GM21737 (cell line): ENCODE measurements around the gene AGAP1.

Experiments used
- ATAC-seq: cut with Tn5 transposase; IDR thresholded peaks from one replicate; pipeline ENCODE4 v1.9.1; 2021; ENCODE audit warnings: mild to moderate bottlenecking, moderate library complexity; ENCODE audit not compliant: unreplicated experiment

Gene AGAP1

DNA sequence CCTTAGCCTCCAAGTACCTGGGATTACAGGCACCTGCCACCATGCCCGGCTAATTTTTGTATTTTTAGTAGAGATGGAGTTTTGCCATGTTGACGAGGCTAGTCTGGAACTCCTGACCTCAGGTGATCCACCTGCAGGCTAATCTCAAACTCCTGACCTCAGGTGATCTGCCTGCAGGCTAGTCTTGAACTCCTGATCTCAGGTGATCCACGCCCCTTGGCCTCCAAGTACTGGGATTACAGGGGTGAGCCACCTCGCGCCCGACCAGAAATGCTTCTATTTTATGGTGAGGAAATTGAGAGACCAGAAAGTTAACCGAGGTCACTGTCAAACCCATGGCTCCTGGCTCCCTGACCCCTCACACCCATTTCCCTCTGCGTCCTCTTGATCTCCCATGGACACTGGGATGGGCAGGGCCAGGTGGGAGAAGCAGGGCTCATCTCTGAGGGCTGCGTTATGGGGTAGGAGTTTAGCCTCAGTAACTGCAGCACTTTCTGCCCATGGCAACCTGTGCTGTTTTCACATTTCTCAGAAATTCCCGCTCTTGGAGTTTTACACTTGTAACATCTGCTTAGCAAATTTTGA is 210.0 kb downstream of the AGAP1 start:
- no peak for ATAC-seq

DNA sequence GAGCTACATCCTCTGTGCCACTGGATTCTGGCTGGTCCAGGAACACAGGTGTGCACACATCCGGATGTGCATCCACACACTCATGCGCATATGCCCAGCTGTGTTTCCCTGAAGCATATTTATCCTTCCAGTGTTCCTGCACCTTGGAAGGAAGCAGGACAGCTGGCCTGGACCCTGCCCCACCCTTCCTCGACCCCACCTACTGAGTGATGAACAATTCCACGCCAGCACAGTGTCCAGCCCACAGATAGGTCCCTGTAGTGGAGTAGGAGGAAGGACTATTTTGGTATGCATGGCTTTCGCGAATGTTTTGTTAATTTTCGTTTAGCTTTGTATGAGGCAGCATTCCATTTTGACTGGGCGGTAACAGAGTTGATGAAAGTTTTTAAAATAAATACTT is 211.5 kb downstream of the AGAP1 start:
- no peak for ATAC-seq

DNA sequence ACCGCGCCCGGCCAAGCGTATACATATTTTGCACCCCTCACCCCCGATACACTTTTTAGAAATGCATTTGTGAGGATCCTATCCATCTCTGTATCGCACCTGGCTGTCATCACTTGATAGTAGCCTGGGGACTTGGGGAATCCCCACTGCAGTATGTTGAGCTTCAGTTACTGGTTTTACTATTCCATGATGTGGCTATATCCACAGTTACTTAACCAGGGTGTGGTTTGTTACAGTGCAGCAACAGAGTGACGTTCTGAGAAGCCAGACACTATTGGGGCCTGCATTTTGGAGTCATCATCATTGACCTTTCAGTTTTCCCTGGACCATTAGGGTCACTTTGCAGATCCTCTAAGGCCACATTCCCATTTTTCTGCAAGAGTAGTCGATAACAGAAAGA is 212.7 kb downstream of the AGAP1 start:
- no peak for ATAC-seq

DNA sequence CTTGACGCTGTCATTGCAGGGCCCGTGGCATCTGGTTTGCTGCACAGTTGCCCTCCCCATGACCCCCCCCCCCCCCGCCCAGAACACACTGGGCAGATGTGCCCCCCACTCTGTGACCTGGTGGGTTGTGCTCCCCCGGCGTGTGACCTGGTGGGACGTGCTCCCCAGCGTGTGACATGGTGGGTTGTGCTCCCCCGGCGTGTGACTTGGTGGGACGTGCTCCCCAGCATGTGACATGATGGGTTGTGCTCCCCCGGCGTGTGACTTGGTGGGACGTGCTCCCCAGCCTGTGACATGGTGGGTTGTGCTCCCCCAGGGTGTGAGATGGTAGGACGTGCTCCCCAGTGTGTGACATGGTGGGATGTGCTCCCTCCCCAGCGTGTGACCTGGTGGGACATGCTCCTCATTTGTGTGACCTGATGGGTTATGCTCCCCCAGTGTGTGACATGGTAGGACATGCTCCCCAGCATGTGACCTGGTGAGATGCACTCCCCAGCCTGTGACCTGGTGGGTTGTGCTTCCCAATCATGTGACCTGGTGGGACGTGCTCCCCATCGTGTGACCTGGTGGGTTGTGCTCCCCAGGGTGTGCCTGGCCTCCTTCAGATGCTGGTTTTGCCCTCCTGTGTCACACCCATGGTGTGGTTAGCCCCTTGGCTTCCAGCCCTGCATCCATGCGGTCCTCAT is 213.7 kb downstream of the AGAP1 start:
- no peak for ATAC-seq

DNA sequence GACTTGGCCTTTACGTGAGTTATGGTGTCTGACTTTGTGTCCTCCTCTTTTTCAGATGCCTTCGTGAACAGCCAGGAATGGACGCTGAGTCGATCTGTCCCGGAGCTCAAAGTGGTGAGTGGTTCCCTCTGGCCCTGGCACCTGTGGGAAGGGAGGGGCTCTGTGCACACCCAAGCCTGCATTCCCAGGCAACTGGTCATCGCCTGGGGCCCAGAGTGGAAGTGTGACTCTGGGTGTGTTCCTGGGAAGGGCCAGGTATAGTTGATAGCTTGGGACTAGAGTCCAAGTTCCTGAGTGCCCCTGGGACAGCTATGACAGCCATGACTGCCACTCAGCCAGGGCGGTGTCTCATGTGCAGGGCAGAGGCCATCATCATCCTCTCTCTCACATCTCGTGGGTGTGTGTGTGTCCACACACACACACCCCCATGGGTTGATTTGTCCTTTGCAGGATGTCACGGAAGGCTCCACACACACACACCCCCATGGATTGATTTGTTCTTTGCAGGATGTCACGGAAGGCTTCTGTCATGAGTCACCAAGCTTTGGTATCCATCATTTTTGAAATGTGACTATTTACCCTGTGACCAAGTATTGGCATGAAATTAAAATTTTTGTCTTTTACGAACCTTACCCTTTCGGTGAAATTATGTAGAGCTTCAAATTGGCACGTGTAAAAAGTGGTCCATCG is 215.4 kb downstream of the AGAP1 start:
- no peak for ATAC-seq

DNA sequence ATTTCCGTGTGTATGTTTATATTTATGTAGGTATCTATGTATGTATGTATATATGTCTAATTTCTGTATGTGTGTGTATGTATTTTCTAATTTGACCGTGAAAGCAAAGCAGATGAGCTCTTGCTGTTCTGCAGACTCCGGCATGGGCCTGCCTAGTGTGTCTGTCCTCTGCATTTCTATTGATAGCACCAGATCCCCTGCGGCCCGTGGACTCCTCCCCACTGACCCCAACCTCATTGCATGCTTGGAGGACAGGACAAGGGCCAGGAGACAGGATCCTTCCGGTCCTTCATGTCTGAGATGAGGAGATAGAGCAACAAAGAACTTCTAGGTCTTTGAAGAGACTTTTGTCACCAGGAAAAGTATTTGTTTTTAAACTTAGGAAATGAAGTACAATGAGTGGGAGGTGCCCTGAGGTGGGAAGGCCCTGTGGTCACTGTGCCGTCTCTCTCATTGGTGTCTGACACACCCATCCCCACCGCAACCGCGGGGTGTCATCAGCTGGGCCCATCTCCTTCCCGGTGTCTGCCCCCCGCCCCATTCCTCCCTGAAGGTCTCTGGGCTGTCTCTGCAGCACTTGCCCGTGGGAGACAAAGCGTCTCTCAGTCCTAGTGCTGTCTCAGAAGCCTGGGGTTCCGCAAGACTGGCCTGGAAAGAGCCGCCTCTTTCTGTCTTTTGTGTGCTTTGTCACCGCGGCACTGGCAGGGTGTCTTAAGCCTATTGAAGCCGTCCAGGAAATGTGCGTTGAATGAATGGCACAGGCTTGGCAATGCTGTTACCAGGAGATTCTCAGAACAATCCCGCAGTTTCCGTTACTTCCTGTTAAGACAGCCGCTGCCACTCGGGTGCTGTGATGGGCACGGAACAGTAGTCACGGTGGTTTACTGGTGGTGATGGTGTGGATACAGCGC is 216.4 kb downstream of the AGAP1 start:
- ATAC-seq, result no peak

DNA sequence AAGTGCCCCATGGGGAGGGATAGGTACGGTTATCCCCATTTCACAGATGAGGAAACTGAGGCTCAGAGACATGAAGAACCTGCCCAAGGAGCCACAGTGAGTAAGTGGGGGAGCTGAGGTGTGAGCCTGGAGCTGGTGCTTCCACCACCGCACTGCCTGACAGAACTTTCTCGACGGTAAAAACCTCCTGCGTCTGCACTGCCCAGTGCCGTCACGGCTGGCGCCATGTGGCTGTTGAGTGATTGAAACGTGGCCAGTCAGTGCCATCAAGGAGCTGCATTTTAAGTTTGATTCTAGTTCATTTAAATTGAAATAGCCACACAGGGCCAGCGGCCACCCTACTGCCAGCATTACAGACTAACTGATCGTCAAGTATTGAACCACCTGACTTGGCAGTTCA is 217.1 kb downstream of the AGAP1 start:
- ATAC-seq, result no peak

DNA sequence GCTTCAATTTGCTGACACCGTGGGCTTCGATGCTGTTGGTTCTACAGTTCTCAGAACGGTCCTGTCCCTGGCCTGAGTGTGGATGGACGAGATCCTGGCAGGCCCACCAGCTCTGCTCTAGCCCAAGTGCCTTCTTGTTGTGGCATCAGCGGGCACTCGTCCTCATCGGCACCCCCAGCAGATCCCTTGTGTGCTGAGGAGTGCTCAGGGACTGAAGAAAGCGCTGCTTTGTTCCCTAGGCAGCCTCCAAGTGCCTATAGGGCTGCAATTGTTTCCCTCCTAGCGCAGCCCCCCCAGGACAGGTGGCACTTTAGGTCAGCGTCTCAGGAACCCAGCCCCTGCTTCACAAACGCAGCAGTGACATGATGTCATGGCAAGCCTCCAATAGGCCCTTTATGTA is 217.7 kb downstream of the AGAP1 start:
- ATAC-seq, result no peak

DNA sequence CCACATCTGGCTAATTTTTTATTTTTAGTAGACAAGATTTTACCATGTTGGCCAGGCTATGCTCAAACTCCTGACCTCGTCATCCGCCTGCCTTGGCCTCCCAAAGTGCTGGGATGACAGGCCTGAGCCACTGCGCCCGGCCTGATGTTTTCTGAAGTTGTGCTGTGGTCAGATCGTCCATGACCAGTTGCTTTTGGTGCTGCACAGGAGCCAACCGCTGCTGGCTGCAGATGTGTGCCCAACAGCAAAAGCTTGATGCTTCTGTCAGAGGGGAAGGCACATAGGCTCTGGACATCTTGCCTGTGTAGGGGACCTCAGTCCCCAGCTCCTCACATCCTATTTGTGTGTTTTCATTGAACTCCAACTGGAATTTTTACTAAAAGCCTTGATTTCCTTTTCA is 218.3 kb downstream of the AGAP1 start:
- no peak for ATAC-seq

DNA sequence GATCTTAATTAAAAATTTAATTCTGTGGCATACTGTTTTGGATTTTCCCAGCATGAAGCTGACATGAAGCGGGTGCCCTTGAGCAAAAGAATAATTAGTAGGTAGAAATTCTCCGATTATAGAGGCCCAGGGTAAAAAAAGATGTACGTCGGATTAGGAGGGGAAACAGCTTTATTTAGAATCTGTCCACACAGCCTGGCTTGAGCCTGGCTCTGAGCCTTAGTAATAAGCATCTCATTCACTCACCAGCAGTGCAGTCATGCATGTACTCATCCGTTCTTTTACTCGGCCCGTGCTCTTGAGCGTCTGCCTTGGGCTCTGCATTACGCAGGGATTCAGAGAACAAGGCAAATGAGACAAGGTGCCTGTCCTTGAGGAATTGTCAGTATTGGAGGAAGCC is 219.3 kb downstream of the AGAP1 start:
- no peak for ATAC-seq

DNA sequence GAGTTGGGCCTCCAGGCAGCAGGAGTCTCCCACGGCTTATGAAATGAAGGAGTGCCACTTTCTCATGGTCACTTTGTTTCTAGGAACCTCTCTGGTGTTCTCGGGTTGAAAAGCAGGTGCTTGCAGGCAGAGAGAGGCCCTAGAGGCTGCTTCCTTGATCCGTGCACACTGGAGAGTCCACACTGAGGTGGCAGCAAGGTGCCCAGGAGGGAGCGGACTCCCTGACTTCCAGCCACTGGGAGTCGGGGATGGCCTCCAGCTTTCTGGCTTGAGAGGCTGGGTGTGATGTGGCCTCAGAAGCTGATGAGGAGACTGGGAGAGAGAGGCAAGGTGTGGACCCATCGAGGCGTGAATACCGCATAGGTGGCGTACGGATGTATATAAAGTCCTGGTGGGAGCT is 221.8 kb downstream of the AGAP1 start:
- no peak for ATAC-seq

DNA sequence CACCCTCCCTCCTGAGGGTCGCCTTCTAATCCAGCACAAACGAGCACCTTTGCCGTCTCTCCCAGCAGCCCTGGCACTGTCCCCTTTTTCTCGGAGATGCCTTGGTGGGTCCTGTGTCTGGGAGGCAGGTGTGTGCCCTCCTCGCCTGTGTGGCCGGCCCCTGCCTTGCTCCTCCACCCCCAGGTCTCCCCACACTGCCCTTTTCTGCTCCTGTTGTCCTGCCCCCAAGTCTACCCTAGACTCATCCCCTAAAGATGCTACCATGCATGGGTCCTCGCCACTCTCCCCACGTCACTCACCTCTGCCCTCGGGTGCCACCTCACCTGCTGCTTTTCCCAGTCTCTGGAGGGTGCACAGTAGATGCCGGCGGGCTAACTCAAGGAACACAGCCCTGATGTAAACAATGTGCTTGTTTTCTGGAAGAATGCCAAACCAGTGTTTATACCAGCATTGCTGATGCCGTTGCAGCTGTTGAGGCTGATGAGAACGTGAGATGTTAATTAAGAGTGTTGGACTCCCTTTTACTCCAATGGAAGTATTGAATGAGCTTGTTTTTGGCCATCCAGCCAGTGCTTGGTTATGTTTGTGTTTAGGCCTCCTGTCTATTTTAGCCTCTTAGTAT is 223.1 kb downstream of the AGAP1 start:
- no peak for ATAC-seq

DNA sequence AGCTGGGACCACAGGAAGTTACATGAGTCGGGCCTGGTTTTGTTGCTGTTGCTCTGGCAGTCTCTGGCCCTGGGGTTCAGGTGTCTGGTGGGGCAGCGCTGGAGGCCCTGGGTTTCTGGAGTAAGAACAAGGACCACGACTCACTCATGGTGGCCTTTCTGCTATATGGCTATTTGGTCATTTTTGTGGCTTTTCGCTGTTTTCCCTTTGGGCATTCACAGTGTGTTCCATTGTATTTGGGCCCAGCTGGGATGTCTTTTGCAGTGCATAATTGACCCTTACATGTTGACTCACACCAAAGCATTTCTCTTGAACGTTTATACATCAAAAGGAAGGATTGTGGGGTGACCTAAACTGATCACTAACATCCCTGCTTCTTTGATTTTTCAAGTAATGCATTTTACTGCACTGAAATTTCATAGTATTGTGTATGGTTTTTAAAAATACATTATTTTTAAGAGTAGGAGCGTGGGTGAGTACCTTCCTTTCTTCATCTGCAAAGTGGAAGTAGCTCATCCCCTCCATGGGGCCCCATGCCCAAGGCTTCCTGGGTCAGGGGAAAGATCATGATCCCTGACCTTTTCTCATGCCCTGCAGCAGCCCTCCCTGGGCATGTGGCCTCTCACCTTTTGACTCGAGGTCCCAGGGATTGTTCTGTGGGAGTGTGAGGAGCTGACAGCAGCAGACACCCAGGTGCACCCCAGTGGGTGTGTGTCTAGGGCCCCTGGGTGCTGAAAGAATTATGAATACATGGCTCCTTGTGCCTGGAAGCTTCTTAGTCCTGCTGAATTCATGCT is 225.5 kb downstream of the AGAP1 start:
- no peak for ATAC-seq

DNA sequence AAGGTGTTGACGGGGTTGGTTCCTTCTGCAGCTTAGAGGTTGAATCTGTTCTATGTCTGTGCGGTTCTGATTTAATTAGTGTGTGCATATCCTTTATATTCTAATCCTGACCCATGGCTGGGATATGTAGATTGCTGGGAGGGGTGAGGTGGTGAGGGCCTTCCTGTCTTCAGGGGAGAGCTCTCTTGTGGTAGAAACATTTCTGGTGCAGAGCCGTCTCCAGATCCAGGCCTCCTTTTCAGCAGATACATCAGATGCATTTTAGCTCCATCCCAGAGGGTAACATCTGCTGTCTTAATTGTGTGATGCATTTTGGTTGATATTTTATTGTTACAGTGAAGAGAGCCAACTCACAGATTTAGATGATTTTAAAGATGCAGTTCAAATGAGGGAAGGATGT is 227.8 kb downstream of the AGAP1 start:
- no peak for ATAC-seq

DNA sequence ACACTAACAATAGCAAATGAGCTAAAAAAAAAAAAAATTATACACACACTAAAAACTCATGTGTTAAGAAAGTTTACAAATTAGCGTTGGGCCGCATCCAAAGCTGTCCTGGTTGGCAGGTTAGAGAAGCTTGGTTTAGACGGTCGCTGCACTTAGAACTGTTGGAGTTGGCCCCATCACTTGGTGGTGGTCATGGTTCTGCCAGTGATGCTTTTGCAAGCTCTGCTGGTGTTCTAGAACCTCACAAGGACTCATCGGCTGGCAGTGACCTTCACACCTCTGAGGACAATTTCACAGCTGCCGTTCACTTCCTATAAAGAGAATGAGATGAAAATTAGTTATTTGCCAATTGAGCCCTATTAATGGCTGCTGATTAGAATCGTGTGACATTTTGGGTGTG is 229.0 kb downstream of the AGAP1 start:
- no peak for ATAC-seq

DNA sequence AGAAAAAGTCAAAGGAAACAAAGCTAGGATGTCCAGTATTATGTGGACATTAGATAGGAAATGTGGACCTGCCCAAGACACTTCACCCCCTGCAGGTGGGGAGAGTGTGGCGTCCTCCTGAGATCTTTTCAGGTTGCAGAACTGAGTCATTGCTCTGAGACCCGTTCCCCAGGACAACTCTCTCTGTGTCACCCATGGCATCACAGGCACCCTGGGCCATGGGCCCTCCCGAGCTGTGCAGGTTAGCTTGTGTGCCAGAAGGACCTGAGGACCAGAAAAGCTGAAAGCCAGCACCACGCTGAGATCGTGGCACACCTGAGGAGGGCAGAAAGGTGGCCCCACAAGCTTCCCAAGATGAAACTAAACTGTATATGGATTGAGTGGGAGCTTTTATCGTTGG is 229.5 kb downstream of the AGAP1 start:
- ATAC-seq, result no peak

DNA sequence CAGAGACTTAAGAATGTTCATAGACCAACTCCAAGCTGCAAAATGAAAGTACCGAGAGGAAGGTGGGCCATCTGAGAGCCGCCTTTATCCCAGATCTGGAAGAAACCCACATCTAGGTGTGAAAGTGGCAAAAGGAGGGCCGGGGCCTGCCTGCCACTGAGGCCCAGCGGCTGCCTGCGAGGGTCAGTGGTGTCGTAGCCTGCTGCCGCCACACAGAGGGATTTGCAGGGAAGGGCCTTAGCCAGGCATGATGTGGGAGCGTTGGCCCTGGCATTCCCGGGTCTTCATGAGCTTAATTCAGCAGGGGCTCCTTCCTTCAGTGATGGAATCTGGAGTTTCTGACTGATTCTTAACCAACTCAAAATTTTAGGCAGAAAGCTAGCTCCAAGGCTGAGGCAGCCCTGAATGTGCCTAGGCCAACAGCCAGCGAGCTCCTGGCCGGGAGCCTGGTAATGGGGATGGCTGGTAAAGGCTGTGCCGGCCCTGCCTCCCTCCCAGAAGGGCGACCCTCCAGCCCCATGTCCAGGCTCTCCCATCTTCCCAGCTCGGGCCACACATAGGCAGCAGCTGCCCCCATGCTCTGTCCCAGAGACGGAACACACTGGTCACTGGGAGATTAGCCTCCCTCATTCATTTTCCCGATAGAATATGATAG is 230.1 kb downstream of the AGAP1 start:
- no peak for ATAC-seq

DNA sequence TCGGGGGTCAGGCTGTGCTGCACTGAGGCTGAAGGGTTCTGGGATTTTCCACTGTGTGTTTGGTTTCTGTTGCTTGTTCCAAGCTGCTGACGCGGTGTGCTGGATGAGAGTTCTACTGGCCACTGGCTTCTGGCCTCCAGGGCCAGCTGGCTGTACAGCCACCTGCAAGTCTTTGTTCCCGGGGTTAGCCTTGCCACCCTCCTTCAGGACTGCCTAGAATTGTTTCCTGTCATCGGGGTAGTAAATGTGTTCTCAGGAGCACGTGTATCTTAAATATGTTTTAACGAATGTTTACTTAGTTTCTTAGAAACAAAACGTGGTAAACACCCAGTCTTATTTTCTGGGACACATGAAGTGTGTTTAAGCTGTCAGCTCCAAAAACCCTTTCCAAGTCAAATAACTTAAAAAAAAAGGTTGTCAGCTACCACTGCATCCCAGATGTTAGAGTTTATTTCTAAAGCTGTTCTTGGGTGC is 231.2 kb downstream of the AGAP1 start:
- ATAC-seq, result no peak

DNA sequence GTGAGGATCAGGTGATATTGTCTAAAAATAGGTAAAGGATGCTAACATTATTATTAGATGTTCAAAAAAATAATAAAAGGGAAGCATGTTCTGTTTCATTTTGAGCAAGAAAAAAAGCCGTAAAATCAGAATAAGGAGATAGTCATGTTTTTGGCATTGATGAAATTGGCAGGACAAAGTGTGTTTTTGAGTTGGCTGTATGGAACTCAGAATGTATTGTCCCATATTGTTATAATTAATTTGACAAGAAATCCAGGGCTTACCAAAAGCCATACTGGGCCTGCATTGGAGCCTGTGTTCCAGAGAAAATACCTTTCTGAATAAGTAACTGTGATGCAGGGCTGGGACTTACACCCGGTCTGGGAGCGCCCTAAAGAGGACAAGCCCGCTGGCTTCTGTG is 232.0 kb downstream of the AGAP1 start:
- ATAC-seq, result no peak

DNA sequence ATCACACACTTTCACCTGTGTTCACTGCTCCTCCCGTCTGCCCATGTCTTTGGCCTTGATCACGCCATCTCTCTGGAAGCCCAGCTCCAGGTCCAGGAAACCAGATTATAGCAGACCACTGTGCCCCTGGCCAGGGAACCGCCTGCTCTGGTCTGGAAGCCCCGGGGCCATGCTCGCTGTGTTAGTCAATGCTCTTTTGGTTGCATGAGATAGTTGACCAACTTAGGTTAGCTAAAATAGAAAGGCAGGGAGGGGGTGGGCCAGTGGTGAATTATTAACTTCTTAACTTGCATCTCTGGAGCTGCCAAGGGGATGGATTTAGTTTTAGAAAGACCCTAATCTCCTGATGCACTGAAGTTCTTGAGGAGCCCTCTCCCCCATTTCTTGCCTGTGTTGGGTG is 232.7 kb downstream of the AGAP1 start:
- no peak for ATAC-seq
